ENCODE results near the gene KLRB1.
"Not testable (repeated sequence)": the region's sequence is repeated elsewhere in the genome, so short reads cannot be mapped to it uniquely, and the experiment has no call there.

KLRB1 gene

DNA sequence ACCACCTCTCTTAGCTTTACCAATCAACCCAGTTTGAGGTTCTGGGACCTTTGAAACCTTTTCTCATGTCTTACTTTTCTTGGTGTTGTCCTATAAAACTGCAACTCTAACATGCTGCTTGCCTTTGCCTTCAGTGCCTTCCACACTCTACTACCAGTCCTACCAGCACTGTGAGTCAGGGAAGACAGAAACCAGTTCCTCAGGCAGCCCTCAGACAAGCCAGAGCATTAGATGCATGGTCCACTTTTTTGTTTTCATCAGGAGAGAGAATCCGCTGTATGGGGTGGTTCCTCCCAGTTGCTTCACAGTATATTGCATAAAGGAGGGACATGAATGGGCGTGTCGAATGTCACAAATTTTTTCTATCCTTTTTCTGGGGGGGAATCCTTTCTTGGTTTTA, 17.3 kb upstream of the KLRB1 start:
- DNase-seq (ENCODE audit: low read depth in 1 of 2, low spot score in 1 of 2) = no peak

DNA sequence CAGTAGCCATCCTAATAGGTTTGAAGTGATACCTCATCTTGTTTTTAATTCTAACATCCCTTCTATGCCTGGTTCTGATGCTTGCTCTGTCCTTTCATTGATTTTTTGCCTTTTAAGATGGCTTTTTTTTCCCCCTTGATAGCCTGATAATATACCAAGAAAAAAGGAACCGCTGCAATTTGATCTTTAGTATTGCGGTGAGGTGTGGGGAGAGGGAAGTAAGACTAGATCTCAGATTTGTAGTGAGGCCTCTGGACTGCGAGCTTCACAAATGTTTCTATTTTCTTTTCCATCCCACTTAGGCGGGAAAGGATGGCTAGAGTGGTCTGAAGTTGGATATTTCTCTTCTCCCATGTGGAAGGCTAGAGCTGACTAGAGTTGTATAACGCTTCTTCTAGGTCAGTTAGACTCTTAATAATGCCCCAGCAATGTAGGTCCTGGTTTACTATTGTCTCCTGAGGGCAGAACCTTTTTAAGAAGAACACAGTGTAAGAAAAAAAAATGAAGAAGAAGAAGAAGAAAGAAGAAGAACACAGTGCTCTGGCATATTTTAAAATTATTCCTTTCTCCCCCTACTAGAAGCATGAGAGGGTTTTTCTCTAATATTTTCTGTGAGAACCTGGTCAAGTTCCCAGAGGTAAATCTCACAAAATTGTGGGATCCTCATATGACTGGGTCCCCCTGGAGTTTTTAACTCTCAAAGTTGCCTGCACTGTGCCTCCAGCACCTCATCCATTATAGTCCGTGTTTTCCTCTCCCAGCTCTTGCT, 11.9 kb upstream of the KLRB1 start:
- no peak for DNase-seq (ENCODE audit: low read depth in 1 of 2, low spot score in 1 of 2)

DNA sequence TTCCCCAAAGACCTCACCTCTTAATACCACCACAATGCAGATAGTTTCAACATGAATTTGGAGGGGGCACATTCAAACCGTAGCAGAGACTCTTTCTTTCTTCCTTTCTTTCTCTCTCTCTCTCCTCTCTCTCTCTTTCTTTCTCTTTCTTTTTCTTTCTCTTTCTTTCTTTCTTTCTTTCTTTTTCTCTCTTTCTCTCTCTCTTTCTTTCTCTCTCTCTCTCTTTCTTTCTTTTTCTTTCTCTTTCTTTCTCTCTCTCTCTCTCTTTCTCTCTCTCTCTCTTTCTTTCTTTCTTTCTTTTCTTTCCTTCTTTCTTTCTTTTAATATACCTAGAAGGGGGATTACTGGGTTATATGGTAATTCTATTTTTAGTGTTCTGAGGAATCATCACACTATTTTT, 11.2 kb upstream of the KLRB1 start:
- DNase-seq (ENCODE audit: low read depth in 1 of 2, low spot score in 1 of 2) = not testable (repeated sequence)

DNA sequence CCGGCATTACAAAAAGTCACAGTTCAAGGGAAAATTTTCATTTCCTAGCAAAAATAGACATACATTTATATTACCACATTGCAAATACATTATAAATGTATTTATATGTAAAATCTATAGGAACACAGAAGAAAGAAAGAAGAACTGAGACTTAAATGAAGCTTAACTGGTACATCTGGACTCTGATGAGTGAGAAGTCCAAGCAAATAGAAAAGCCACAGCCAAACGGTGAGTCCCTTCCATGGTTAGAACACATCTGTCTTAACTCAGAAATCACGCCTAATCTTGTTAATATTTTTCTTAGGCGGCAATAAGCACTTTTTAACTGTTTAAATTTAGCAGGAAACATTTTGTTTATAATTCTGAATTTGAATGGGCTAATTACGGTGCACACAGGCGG, 9.4 kb upstream of the KLRB1 start:
- DNase-seq (ENCODE audit: low read depth in 1 of 2, low spot score in 1 of 2) = no peak

DNA sequence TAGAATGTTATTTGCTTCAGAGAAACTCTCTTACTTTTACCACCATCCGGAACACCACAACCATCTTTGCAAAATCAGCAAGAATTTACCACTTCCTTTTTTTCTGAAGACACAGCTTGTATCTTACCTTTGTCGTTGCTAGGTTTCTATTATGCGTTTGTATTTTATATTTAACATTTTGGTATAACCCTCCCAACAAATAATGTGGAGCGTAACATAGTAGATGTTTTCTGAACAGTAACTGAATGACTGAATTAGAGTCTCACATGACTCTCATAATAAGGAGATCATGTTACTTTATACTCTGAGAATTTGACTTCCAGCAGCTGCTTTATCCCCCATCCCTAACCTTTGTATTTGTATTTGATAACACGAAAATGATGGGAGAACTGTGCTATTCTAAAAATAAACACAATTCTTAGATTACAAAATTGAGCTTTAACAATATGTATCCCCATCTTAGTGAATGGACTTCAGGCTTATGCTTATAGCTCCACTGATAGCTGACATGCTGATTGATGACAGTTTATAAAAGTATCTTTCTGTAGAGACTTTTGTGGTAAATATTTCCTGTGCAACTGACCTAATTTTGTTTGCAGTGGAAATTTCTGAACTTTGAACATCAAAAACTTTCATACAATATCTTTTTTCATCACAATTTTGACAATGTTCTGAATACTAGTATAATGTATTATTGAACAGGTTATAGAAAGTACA, 7.9 kb upstream of the KLRB1 start:
- no peak for DNase-seq (ENCODE audit: low read depth in 1 of 2, low spot score in 1 of 2)

DNA sequence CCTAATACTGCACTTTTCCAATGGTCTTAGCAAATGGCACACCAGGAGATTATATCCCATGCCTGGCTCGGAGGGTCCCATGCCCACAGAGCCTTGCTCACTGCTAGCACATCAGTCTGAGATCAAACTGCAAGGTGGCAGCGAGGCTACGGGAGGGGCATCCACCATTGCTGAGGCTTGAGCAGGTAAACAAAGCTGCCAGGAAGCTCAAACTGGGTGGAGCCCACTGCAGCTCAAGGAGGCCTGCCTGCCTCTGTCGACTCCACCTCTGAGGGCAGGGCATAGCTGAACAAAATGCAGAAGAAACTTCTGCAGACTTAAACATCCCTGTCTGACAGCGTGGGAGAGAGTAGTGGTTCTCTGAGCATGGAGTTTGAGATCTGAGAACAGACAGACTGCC, 2.9 kb upstream of the KLRB1 start:
- not testable (repeated sequence) for DNase-seq (ENCODE audit: low read depth in 1 of 2, low spot score in 1 of 2)

DNA sequence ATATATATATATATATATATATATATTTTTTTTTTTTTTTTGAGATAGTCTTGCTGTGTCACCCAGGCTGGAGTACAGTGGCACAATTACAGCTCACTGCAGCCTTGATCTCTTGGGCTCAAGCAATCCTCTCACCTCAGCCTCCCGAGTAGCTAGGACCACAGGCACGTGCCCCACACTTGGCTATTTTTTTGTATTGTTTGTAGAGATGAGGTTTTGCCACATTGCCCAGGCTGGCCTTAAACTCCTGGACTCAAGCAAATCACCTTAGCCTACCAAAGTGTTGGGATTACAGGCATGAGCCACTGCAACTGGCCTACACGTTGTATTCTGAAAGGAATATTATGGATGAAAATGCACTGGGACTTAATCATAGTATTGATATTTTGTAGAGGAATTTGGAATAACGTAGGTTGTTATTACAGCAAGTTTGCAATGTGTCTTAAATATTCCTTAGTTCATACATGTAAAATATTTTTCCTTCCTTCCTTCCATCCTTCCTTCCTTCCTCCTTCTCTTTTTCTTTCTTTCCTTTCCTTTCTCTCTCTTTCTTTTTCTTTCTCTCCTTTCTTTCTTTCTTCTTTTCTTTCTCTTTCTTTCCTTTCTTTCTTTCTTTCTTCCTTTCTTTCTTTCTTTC, 862 bp downstream of the KLRB1 start:
- no peak for DNase-seq (ENCODE audit: low read depth in 1 of 2, low spot score in 1 of 2)

DNA sequence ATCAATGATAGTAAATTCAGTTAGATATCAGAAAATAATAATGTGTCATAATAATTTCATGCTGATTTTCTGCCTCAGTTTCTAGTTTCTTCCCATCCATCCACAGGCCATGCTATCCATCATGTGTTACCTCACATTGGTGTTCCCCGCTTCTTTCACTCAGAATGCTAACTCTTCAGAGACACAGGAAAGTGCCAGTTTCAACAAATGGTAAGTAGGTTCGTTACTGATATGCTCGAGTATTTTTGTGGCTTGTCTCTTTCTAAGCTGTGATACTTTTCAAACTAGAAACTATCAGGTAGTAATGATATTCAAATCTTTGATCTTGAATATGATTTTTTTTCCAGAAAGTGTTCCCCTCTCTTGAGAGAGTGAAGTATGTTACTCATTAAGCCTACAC, 1.5 kb downstream of the KLRB1 start:
- DNase-seq (ENCODE audit: low read depth in 1 of 2, low spot score in 1 of 2) = no peak

DNA sequence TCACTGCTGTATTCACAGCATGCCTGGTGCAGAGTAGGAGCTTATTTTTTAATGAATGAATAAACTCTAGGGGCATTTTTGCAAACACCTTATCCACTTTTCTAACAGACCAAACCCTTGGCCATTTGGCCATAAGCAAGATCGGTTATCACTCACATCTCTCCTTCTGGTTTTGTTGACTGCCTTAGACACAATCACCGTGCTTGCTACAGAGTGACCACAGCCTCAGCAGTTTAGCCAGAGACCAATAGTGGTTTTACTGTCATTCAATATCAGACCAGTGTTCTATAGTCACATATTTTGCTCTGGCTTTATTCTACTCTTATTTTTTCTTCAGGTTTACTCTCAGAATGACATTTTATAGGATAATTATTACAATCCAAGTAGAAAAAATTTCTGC, 2.2 kb downstream of the KLRB1 start:
- no peak for DNase-seq (ENCODE audit: low read depth in 1 of 2, low spot score in 1 of 2)

DNA sequence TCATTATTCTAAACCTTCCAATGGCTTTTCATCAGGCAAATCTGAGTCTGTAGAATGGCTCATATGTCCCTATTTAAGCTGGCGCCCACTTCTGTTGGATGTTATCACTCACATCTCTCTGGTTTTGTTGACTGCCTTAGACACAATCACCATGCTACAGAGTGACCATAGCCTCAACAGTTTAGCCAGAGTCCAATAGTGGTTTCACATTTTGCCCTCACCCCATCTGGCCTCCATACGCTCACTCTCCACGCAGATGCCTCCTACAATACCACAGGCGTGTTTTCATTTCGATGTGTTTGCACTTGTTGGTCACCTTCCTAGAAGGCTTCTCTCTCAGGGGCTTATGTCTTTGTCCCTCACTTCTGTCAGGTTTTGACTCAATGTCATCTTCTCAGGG, 3.4 kb downstream of the KLRB1 start:
- DNase-seq (ENCODE audit: low read depth in 1 of 2, low spot score in 1 of 2) = no peak

DNA sequence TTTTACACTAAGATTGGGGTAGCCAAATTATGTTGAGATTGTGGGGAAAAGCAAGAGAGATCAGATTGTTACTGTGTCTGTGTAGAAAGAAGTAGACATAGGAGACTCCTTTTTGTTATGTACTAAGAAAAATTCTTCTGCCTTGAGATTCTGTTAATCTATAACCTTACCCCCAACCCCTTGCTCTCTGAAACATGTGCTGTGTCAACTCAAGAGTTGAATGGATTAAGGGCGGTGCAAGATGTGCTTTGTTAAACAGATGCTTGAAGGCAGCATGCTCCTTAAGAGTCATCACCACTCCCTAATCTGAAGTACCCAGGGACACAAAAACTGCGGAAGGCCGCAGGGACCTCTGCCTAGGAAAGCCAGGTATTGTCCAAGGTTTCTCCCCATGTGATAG, 7.3 kb downstream of the KLRB1 start:
- not testable (repeated sequence) for DNase-seq (ENCODE audit: low read depth in 1 of 2, low spot score in 1 of 2)

DNA sequence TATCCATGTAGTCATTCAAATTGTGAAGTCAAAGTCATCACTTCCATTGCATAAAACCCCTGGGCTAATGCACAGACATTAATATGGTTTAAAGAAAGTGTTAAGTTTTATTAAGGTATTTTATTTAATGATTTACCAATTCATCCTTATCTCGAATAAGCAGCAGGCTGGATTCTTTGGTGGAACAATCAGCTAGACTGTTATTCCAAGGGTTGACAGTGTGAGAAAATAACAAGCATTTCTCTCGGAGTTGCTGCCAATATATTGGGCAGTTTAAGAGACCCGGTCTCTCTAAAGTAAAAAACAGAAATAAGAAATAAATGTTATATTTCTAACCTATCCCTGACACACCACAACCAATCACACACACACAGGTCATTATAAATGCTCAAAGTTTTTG, 9.4 kb downstream of the KLRB1 start:
- DNase-seq (ENCODE audit: low read depth in 1 of 2, low spot score in 1 of 2) = no peak

DNA sequence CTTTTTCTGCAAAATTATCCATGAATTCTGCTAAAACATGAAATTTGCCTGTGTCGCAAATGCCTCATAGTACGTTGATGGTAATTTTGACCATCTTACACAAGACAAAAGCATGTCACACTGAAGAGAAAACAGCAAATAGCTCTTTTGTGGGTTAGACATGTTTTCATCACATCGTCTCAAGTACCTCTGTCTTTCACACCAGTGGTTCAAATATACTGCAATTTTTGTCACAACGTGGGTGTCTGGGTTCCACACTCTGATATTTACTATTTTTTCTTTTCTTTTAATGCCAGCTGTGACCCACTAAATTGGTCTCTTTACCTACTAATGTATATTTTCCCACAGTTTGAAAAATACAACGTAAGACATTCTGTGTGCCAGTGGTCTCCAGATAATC, 10.4 kb downstream of the KLRB1 start:
- no peak for DNase-seq (ENCODE audit: low read depth in 1 of 2, low spot score in 1 of 2)

DNA sequence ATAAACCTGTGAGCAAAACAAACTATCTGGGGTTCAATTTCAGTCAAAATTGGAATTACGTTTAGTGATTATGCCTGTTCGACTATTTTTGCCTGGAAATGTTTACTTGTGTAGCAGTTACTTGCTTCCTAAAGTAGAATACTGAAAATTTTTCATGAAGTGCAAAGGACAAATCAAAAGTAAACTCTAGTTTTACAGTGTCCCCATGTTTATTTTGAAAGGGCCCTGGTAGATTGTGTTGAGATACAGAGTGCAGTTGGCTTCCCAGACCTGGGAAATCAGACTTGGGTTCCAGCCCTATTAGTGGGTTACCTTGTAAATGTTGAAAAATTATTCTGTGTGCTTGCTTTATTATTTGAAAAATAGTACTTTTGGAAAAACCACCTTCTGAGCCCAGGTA, 17.3 kb downstream of the KLRB1 start:
- DNase-seq (ENCODE audit: low read depth in 1 of 2, low spot score in 1 of 2) = no peak

DNA sequence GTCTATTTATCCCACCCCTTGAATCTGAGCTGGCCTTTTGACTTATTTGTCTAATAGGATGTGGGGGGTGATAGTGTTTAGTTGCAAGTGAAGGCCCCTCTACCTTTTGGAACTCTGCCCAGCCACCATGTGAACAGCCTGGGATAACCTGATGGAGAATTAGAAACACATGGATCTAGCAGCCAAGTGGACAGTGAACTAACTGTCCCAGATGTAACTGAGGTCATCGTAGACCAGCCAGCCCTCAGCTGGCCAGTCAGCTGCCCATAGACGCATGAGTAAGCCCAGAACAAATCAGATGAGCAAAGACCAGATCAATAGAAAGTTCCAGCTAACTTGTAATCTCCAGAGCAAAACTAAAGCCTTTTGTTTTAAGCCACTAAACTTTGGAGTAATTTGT, 19.0 kb downstream of the KLRB1 start:
- DNase-seq (ENCODE audit: low read depth in 1 of 2, low spot score in 1 of 2) = no peak

DNA sequence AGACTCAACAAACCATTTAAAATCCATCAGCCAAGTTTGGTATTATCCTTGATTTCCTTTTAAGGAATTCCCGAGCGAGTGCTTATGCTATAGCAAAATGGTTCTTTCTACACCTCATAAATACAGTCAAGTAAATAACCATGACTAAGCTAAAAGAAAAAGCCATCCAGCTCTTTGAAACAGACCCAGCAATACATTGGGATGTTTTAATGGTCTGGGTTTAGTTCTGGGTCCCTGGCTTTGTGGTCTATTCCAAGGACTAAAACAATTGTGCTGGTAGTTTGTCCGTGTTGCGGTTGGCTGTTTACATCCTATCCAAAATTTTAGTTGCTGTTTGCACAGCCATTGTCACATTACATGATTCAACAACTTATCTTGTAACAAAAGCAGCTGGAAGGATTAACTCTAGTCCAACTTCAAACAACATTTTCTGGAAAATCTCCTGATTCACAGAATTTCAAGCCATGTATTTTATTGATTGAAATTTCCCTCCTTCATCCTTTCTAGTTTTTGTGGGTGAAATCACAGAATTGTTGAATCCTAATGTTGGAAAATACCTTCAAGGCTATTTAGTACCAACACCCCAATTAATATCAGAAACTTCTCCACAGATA, 19.6 kb downstream of the KLRB1 start:
- DNase-seq (ENCODE audit: low read depth in 1 of 2, low spot score in 1 of 2) = no peak

DNA sequence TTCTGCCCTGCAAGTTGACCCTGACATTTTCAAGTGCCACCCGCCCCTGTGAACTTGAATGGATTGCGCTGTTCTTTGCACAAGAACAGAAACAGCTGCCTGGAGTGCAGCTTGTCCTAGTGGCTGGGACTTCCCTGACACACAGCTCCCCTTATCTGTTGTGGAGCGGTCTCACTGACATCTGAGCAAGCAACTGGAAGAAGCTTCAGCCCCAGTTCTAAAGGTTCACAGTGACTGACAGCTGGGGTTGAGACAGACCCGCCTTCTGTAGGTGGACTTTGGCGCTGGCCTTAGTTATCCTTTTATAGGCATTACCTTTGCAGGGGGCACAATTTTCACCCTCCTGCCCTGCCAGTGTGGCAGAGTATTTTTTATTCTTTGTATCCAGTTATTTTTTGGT, 30.0 kb downstream of the KLRB1 start:
- DNase-seq (ENCODE audit: low read depth in 1 of 2, low spot score in 1 of 2) = not testable (repeated sequence)

DNA sequence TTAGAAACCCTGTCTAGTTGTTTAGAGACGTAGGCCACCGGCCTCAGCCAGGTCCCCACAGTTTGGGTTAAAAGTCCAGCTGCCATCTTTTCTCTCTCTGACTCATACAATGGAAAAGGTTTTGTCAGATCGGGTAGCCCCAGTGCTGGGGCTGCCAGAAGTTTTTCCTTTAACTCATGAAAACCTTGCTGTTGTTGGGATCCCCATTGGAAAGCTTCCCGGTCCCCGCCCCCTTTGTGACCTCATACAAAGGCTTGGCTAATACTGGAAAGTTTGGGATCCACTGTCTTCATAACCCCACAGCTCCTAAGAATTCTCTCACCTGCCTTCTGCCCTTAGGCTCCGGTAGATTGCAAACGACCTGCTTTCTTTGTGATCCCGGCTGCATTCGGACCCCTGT, 40.6 kb downstream of the KLRB1 start:
- DNase-seq (ENCODE audit: low read depth in 1 of 2, low spot score in 1 of 2) = not testable (repeated sequence)

DNA sequence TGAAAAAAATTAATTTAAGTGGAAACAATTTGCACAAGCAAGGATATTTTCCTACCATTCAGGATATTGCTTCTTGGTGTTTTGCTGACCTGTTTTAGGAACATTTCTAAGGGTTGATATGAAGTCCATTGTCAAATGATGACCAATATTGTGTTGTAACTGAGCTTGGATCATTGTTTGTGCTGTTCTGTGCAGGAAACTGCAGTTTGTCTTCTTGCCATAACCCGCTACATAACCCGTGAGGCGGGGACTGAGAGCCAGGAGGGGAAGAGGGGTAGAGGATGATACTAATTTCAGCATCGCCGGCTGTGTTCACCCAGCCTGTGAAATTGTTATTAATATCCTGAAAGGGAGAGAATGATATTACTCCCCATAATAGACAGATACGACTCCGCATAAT, 41.6 kb downstream of the KLRB1 start:
- not testable (repeated sequence) for DNase-seq (ENCODE audit: low read depth in 1 of 2, low spot score in 1 of 2)

DNA sequence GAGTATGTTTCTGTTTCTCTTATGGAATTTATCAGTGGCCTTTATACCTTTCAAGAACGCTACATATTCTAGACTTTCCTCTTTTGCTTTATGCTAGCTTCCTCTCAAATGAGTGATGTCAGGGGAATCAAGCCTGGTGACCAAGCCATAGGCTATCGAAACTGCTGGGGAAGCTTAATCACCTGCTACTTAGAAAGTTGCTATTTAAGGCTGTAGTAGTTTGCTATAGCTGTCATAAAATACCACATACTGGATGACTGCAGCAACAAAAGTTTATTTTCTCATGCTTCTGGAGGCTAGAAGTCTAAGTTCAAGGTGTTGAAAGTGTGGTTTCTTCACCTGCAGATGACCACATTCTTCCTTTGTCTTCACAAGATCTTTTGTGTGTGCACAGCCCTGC, 43.3 kb downstream of the KLRB1 start:
- not testable (repeated sequence) for DNase-seq (ENCODE audit: low read depth in 1 of 2, low spot score in 1 of 2)

DNA sequence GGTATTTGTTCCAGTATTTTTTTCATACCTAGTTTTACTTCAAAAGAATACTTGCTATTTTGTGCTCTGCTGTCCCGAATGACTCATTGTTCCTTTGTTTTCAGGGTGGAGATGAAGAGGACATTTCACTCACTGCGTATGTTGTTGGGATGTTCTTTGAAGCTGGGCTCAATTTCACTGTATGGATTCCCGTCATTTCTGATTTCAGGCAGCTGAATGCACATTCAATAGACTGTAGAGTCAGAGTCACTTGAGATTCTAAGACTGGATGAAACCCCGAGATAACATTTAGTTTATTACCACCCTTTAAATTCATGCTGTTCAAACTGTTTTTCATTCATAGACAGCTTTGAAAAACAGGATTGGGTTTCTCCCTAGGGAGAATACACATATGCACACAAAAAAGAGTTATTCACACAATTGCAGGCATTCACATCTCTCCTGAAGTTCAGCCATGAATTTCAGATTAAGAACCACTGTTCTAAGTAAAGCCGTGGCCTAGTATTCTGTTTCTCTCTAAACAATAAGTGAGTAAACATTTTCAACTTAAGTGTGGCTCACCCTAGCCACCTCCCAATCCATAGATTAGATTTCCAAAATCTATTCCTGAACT, 44.8 kb downstream of the KLRB1 start:
- DNase-seq (ENCODE audit: low read depth in 1 of 2, low spot score in 1 of 2) = not testable (repeated sequence)
